ENCODE data around the gene ZBTB40.

Gene ZBTB40

GRCh38 chr1:22536506-22536905 is 84.9 kb downstream of the ZBTB40 start:
- no peak for DNase-seq

GRCh38 chr1:22537441-22538139 is 85.9 kb downstream of the ZBTB40 start:
- no peak for DNase-seq

- DNase-seq, result no peak
Measured at GRCh38 chr1:22539510-22540118, 88.0 kb downstream of the ZBTB40 start.

- DNase-seq, result no peak
Measured at GRCh38 chr1:22540337-22540736, 88.7 kb downstream of the ZBTB40 start.

GRCh38 chr1:22542886-22543285 is 91.2 kb downstream of the ZBTB40 start:
- DNase-seq, result no peak

GRCh38 chr1:22543679-22544078 is 92.0 kb downstream of the ZBTB40 start:
- no peak for DNase-seq

GRCh38 chr1:22544606-22545005 is 93.0 kb downstream of the ZBTB40 start:
- no peak for DNase-seq

GRCh38 chr1:22545141-22545540 is 93.5 kb downstream of the ZBTB40 start:
- no peak for DNase-seq

GRCh38 chr1:22547186-22547817 is 95.7 kb downstream of the ZBTB40 start:
- no peak for DNase-seq

- no peak for DNase-seq
Measured at GRCh38 chr1:22547818-22548462, 96.3 kb downstream of the ZBTB40 start.

GRCh38 chr1:22550021-22550420 is 98.4 kb downstream of the ZBTB40 start:
- no peak for DNase-seq

- DNase-seq, result no peak
Measured at GRCh38 chr1:22551591-22551990, 99.9 kb downstream of the ZBTB40 start.

GRCh38 chr1:22552021-22552420 is 100.4 kb downstream of the ZBTB40 start:
- DNase-seq, result no peak

- DNase-seq, result no peak
Measured at GRCh38 chr1:22553104-22553880, 101.6 kb downstream of the ZBTB40 start.

GRCh38 chr1:22553991-22554522 is 102.4 kb downstream of the ZBTB40 start:
- no peak for DNase-seq

GRCh38 chr1:22555371-22555656 is 103.7 kb downstream of the ZBTB40 start:
- no peak for DNase-seq

- DNase-seq, result no peak
Measured at GRCh38 chr1:22556391-22557104, 104.9 kb downstream of the ZBTB40 start.

GRCh38 chr1:22557341-22557950 is 105.8 kb downstream of the ZBTB40 start:
- DNase-seq, result no peak

GRCh38 chr1:22562584-22563583 is 111.2 kb downstream of the ZBTB40 start, which contains the start of gene EPHA8:
Gene EPHA8 (plus strand): TSS chr1:22563489. CDS start chr1:22563636, 147 bp downstream.
- no peak for DNase-seq

All from activated gamma-delta T cell (primary cell).